ENCODE results near the gene RASA3.

RASA3 gene

GRCh38 chr13:113958373-113958772 is 174.1 kb downstream of the RASA3 start:
- DNase-seq: no peak

GRCh38 chr13:113956571-113956970 is 175.9 kb downstream of the RASA3 start:
- no peak for DNase-seq

GRCh38 chr13:113955691-113956090 is 176.7 kb downstream of the RASA3 start:
- no peak for DNase-seq

- no peak for DNase-seq
Measured at GRCh38 chr13:113955235-113955634, 177.2 kb downstream of the RASA3 start.

GRCh38 chr13:113954046-113954835 is 178.2 kb downstream of the RASA3 start:
- no peak for DNase-seq

- DNase-seq: no peak
Measured at GRCh38 chr13:113953561-113953960, 178.9 kb downstream of the RASA3 start.

GRCh38 chr13:113952983-113953520 is 179.4 kb downstream of the RASA3 start:
- no peak for DNase-seq

- DNase-seq: no peak
Measured at GRCh38 chr13:113952151-113952982, 180.1 kb downstream of the RASA3 start.

GRCh38 chr13:113951246-113951999 is 181.0 kb downstream of the RASA3 start:
- DNase-seq: no peak

GRCh38 chr13:113950451-113951245 is 181.8 kb downstream of the RASA3 start:
- DNase-seq: no peak

GRCh38 chr13:113949546-113949945 is 182.9 kb downstream of the RASA3 start:
- DNase-seq: no peak

GRCh38 chr13:113948034-113948742 is 184.2 kb downstream of the RASA3 start:
- no peak for DNase-seq

GRCh38 chr13:113947311-113948033 is 185.0 kb downstream of the RASA3 start:
- no peak for DNase-seq

- DNase-seq: no peak
Measured at GRCh38 chr13:113946409-113947181, 185.8 kb downstream of the RASA3 start.

- DNase-seq: no peak
Measured at GRCh38 chr13:113945857-113946408, 186.5 kb downstream of the RASA3 start.

GRCh38 chr13:113943821-113944565 is 188.4 kb downstream of the RASA3 start:
- no peak for DNase-seq

- no peak for DNase-seq
Measured at GRCh38 chr13:113942591-113943103, 189.8 kb downstream of the RASA3 start.

GRCh38 chr13:113941571-113942191 is 190.7 kb downstream of the RASA3 start:
- no peak for DNase-seq
